ENCODE results near the gene SEMA6D.
"Not testable (repeated sequence)": the region's sequence is repeated elsewhere in the genome, so short reads cannot be mapped to it uniquely, and the experiment has no call there.

Gene SEMA6D

GRCh38 chr15:47716516-47716915 is 789 bp upstream of the SEMA6D start:
- no peak for DNase-seq (ENCODE audit: low read depth)

GRCh38 chr15:47718497-47719437 is 1.5 kb downstream of the SEMA6D start:
- DNase-seq (ENCODE audit: low read depth): no peak

GRCh38 chr15:47719730-47720129 is 2.4 kb downstream of the SEMA6D start:
- no peak for DNase-seq (ENCODE audit: low read depth)

DNA sequence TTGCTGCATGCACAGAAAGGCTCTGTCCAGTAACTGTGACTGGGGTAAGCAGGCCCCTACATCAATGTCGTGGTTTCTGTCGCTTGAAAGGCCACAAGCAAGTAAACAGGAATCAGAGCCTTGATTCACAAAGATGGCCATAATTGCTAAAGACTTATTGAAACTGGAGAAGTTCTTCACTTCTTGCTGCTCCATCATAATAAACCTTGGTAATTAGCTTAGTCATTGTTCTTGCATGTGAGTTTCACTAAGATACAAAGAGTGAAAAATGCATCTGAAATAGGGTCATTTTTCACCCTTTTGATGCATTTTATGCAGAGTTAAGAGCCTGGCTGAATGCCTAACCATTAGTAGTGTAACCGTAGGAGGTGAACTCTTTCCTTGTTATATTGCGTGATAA is 3.2 kb downstream of the SEMA6D start:
- DNase-seq (ENCODE audit: low read depth): no peak

DNA sequence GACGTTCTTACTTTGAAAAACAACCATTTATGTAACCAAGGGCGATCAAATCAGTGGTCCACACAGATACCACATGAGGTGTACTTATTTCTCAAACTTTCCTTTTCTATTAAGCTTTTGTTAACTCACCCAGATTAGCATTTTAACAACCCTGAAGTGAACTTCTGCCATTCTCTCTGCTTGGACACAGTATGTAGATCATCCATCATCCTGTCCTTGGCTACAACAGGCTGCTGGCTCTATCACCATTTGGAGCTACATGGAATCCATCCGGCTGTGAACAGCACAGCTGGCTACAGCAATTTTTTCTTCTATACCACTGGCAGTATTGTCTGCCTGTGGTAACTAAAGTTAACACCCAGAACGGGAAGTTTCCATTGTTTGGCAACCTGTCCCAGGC is 4.4 kb downstream of the SEMA6D start:
- DNase-seq (ENCODE audit: low read depth): no peak

- no peak for DNase-seq (ENCODE audit: low read depth)
Measured at GRCh38 chr15:47724346-47724745, 7.0 kb downstream of the SEMA6D start.

DNA sequence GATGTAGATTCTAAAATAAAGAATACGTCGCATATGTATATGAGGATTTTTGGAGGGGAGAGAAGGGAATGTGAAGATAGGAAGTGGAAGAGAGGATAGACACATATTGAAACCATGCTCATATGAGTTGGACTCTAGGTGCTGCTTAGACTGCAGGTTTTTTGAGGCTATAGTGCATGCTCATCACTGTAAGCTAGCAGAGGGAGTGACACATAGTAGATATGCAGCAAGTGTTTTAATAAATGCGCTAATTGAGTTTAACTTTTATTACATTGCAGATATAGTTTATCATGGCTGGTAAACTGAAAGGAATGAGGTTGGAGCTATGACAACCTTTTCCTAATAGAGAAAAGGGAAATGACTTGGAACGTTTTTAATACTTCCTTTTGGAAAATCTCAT is 7.7 kb downstream of the SEMA6D start:
- no peak for DNase-seq (ENCODE audit: low read depth)

- DNase-seq (ENCODE audit: low read depth): no peak
Measured at GRCh38 chr15:47725906-47726305, 8.6 kb downstream of the SEMA6D start.

DNA sequence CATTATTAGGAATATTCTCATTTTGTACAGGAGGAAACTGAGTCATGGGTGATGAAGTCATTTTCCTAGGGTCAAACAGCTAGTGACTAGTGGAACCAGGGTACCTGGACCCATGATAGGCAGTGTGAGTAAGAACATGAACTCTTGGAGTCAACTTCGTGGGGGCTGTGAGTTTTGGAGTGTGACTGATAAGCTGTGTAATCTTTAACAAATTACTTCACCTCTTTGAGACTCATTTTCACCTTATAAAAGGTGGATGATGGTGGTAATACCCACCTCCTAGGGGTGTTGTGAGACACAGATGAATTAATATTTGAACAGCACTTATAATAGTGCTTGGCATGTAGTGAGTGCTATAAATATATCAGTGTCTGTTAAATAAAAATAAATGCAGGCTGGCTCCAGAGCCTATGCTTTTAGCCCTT is 9.1 kb downstream of the SEMA6D start:
- no peak for DNase-seq (ENCODE audit: low read depth)

- no peak for DNase-seq (ENCODE audit: low read depth)
Measured at GRCh38 chr15:47727137-47727536, 9.8 kb downstream of the SEMA6D start.

GRCh38 chr15:47727676-47728075 is 10.4 kb downstream of the SEMA6D start:
- DNase-seq (ENCODE audit: low read depth): no peak

DNA sequence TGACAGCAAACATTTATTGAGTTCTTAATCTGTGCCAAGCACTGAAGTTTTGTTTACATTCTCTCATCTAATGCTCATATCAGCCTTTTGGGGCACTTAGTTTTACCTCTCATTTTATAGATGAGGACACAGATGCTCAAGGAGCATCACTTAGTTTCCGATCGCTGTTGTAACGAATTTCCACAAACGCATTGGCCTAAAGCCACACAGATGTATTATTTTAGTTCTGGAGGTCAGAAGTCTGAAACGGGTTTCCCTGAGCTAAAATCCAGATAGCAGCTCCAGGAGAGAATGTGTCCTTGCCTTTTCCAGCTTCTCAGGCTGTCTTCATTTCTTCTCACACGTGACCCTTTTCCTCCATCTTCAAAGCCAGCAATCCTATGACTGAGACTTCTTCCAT is 11.1 kb downstream of the SEMA6D start:
- no peak for DNase-seq (ENCODE audit: low read depth)

- no peak for DNase-seq (ENCODE audit: low read depth)
Measured at GRCh38 chr15:47728886-47729285, 11.6 kb downstream of the SEMA6D start.

DNA sequence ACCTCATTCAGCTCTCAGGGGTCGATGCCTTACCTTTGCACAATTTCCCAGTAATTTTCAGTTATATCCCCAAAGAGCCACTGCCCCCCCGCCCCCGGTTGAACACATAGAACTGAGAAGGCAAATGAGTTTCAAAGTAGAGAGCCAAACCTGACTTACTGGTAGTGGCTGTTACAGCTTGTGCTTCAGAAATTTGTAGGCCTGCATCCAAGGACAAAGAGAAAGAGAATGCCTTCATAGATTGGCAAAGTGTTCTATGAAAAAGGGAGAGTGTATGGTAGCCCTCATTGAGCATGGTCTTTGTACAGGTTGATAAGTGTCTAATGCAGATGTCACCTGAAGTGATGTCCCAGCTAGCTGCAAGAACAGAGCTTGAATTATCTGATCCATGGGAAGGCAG is 13.9 kb downstream of the SEMA6D start:
- DNase-seq (ENCODE audit: low read depth): no peak

GRCh38 chr15:47732248-47732647 is 14.9 kb downstream of the SEMA6D start:
- no peak for DNase-seq (ENCODE audit: low read depth)

- DNase-seq (ENCODE audit: low read depth): no peak
Measured at GRCh38 chr15:47733085-47733484, 15.8 kb downstream of the SEMA6D start.

- DNase-seq (ENCODE audit: low read depth): no peak
Measured at GRCh38 chr15:47736143-47736786, 19.0 kb downstream of the SEMA6D start.

DNA sequence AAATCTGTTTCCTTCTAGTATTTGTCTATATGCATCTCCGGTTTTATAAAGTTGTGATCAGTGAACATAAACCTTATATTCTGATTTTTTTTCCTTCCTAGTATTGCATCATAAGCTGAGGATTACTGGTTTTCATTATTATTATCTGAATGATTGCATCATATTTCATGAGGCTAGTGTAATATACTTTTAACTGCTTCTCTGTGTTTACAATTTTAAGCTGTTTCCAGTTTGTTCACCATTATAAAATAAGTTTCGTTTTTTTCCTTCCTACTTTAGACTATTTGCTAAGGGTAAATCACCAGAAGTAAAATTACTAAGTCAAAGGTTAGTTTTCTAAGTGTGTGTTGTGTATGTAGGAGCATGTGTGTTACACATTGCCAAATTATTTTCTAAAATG is 20.2 kb downstream of the SEMA6D start:
- no peak for DNase-seq (ENCODE audit: low read depth)

DNA sequence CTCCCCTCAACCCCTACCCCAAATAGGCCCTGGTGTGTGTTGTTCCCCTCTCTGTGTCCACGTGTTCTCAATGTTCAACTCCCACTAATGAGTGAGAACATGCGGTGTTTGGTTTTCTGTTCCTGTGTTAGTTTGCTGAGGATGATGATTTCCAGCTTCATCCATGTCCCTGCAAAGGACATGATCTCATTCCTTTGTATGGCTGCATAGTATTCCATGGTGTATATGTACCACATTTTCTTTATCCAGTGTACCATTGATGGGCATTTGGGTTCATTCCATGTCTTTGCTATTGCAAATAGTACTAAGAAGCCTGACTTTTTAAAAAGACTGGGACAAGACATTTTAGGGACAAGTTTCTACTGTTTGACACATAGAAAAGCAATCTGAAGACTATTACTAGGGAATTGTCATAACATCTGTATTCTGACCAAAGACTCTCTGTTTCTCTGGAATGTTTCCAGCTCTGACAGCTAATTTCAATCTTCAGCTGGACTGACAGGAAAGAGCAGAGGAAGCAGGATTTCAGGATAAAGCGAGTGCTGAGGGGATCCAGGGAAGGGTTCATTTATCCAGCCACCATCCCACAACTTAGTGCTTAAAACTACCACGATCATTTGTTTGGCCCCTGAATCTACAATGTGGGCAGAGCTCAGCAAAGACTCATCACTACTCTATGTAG is 21.0 kb downstream of the SEMA6D start:
- not testable (repeated sequence) for DNase-seq (ENCODE audit: low read depth)

DNA sequence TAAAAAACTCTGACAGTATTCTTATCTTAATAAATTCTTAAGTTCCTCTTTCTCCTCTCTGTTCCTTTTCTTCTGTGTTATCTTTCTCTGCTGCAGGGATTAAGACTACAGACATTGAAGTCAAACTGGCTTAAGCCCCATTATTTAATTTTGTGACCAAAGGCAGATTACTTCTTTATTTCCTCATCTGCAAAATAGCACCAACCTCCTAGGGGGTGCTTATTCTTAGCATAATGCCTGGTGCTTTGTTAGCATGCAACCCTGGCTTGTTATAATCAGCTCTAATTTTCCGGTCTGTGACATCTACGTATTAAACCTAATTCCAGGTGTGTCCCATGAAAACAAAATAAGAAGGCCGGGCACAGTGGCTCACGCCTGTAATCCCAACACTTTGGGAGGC is 23.8 kb downstream of the SEMA6D start:
- DNase-seq (ENCODE audit: low read depth): no peak

- no peak for DNase-seq (ENCODE audit: low read depth)
Measured at GRCh38 chr15:47741907-47742306, 24.6 kb downstream of the SEMA6D start.

DNA sequence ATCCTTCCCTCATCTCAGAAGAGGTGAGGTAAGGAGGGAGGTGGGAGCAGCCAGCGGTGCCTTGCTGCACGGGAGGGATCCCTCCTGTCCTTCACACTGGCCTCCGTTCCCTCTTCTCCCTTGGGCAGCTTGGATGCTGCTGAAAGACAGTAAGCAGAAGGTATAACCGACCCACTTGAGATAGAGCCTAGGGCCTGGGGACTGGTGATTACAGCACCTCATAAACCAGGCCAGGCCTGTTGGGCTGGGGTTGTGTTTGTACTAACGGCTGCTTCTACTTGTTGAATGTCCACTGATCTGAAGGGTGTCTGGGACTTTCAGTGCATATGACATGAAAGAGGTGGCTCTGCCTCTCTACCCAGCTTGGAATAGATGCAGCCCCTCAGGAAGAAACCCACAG is 25.0 kb downstream of the SEMA6D start:
- no peak for DNase-seq (ENCODE audit: low read depth)

DNA sequence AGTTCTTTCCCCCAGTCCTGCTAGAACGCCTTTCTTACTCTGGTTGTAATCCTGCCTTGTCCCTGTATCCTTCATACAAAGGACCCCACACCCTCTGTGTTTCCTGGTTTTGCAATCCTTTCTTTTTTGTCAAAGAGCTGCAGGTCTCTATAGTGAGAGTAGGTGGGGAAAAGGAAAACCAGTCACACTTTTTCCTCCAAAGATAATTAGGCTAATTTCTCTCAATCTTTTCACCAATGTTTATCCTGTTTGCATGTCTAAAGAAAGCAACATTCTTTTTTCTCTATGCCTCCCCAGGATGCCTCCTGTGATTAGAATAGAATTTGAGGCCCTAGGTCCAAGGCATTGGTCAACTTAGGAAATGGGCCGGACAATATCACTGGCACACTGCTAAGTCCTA is 25.4 kb downstream of the SEMA6D start:
- no peak for DNase-seq (ENCODE audit: low read depth)

Measured in stimulated activated CD8-positive, alpha-beta memory T cell treated with anti-CD3 and anti-CD28 coated beads, Interleukin-7, amount 100 ng/mL, for 24 hours (primary cell).